Measurements from ENCODE around the gene PRKACA. TPM values are rescaled to one million over a fixed set of nuclear protein-coding genes. Genes with fewer than 3 reads are reported as not detected.
"Not testable (repeated sequence)": the region's sequence is repeated elsewhere in the genome, so short reads cannot be mapped to it uniquely, and the experiment has no call there.

The PRKACA gene
- total RNA-seq, 4 donors from 2014 or later = 45.9 to 53.7 (median 49.2) TPM

DNA sequence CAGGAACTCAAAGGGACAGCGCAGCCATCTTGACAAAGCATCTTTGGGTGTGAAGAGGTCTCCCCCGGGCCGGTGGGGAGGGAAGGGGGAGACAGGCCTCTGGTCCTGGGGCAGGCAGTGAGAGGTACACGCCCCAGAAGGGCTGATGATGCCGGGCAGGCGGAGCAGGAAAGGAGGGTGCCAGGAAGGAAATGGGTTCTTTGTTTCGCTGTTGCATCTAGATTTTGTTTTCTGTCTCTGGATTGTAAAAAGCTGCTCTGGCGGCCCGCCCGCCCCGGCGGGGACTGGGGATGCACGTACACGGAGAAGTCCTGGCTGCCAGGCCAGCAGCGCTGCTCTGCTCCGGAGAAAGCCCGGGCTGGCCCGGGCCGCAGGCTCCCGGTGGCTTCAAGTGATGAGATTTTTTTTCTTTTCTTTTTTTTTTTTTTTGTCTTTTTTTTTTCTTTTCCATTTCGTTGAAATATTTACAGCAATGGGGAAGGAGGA lies 32.0 kb upstream of the PRKACA start:
- 0 to 2% methylated on average over 21 of the region's 21 CpGs for WGBS, 2 donors
- DNase-seq (ENCODE audit: low spot score in 2 of 2) = peak; percentile 70 to 94
- intact Hi-C loops (cut with DNase I; ENCODE audit: low total_unique reads) = no loop called here
- TF ChIP-seq, protein P1, sequence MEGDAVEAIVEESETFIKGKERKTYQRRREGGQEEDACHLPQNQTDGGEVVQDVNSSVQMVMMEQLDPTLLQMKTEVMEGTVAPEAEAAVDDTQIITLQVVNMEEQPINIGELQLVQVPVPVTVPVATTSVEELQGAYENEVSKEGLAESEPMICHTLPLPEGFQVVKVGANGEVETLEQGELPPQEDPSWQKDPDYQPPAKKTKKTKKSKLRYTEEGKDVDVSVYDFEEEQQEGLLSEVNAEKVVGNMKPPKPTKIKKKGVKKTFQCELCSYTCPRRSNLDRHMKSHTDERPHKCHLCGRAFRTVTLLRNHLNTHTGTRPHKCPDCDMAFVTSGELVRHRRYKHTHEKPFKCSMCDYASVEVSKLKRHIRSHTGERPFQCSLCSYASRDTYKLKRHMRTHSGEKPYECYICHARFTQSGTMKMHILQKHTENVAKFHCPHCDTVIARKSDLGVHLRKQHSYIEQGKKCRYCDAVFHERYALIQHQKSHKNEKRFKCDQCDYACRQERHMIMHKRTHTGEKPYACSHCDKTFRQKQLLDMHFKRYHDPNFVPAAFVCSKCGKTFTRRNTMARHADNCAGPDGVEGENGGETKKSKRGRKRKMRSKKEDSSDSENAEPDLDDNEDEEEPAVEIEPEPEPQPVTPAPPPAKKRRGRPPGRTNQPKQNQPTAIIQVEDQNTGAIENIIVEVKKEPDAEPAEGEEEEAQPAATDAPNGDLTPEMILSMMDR (IDR thresholded peaks at IDR 0.05) = no peak
- no peak for TF ChIP-seq POLR2A (IDR thresholded peaks at IDR 0.05)
- no peak overlapping the region for H3K4me3 ChIP-seq (ENCODE audit: low read depth, poor library complexity, severe bottlenecking)

DNA sequence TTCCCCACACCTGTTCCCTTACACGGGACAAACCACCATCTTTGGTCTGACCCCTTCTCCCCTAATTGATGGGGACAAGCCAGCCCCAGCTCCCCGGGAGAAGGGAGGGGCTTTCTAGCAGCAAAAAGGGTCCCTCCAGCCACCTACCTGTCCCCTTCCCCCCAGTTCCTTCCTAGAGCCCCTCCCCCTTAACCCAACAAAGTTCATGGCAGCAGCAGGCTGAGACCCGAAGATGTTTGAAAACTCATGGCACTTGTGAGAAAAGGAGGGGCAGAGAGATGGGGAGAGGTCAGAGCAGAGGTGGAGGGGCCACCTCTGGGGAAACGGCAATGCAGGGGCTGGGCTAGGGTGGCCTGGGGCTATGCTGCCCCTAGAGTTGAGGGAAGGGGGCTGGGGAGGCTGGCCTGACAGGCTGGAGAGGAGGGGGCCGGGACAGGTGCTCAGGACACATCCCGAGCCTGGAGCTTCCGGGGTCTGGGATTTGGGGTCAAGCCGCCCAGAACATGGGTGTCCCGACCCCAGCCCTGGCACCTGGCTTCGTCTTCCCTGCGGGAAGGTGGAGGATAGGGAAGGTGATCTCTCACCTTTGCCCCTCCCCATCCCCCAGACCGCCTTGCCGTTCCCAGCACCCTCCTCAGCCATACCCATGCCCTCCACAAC lies 31.3 kb upstream of the PRKACA start:
- no peak for DNase-seq (ENCODE audit: low spot score in 2 of 2)
- no peak overlapping the region for H3K4me3 ChIP-seq (ENCODE audit: low read depth, poor library complexity, severe bottlenecking)
- WGBS, 2 donors = 61 to 66% methylated on average over 10 to 13 of the region's 13 CpGs
- intact Hi-C loops (cut with DNase I; ENCODE audit: low total_unique reads) = no loop called here
- no peak for TF ChIP-seq POLR2A (IDR thresholded peaks at IDR 0.05)
- TF ChIP-seq, protein P1 (IDR thresholded peaks at IDR 0.05) = no peak

DNA sequence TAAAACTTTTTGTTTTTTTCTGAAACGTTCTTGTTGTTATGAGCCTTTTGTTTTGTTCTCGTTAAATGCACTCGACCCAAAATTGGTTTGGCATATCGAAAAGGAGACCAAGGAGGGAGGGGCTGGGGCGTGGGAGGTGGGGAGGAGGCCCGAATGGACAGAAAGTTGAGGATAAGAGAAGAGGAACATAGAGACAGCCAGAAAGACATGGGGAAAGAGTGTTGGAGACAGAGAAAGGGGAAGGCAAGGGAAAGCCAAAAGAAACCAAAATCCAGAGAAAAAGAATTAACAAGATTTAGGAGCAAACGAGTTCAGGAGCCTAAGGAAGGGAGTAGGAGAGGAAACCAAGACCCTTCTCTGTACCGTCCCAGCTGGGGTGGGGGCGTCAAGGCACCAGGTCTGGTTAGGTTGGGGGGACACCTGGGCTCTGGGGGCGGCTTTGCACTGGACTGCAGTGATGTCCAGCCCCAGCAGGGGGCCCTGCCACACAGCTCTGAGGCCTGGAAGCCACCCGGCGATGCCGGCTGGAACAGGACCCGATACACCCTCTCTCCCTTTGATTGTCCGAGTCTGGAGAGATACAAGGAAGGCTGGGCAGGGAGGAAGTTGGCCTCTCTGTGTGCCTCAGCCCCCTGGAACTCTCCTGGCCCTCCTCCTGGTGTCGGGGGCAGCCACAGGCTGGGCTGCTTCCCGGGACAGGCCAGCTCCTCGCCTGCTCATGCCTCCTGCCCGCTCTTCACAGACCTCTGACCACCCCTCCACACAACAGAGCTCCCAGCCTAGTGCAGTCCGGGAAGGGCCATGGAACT lies 30.4 kb upstream of the PRKACA start:
- intact Hi-C loops (cut with DNase I; ENCODE audit: low total_unique reads) = no loop called here
- peak; percentile 35 to 93 for DNase-seq (ENCODE audit: low spot score in 2 of 2)
- 36 to 49% methylated on average over 19 to 20 of the region's 20 CpGs for WGBS, 2 donors
- no peak overlapping the region for H3K4me3 ChIP-seq (ENCODE audit: low read depth, poor library complexity, severe bottlenecking)
- TF ChIP-seq POLR2A (IDR thresholded peaks at IDR 0.05) = no peak
- TF ChIP-seq, protein P1 (IDR thresholded peaks at IDR 0.05) = peak in 1 of 3 donors; percentile 48

DNA sequence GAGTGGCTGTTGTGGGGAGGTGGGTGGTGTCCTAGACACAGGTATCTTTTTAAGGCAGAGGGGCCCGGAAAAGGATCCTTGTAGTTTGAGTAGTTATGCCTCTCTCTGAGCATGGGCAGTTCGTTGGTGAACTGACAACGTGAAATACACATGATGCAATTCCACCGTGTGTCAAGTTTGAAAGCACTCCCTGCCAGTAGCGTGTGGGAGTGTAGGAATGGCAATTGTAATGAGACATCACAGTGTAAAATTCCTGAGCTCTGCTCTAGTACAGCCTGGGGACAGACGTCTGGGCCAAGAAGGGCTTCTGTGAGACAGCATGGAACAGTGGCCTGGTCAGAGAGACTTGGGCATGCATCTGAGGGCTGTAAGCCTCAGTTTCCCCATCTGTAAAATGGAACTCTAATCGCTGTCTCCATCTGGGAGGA lies 29.2 kb upstream of the PRKACA start:
- no peak overlapping the region for H3K4me3 ChIP-seq (ENCODE audit: low read depth, poor library complexity, severe bottlenecking)
- WGBS, 2 donors = 46 to 56% methylated on average over 7 of the region's 7 CpGs
- no peak for DNase-seq (ENCODE audit: low spot score in 2 of 2)
- intact Hi-C loops (cut with DNase I; ENCODE audit: low total_unique reads) = no loop called here
- TF ChIP-seq POLR2A (IDR thresholded peaks at IDR 0.05) = no peak
- TF ChIP-seq, protein P1 (IDR thresholded peaks at IDR 0.05) = no peak

DNA sequence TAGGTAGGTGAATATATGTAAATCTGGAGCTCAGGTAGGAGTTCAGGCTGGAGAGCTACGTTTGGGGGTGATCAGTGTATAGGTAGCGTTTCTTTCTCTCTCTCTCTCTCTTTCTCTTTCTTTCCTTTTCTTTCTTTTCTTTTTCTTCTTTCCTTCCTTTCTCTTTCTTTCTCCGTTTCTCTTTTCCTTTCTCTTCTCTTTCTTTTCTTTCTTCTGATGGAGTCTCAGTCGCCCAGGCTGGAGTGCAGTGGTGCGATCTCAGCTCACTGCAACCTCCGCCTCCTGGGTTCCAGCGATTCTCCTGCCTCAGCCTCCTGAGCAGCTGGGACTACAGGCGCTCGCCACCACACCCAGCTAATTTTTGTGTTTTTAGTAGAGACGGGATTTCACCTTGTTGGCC lies 28.6 kb upstream of the PRKACA start:
- DNase-seq (ENCODE audit: low spot score in 2 of 2); intact Hi-C loops (cut with DNase I; ENCODE audit: low total_unique reads); H3K4me3 ChIP-seq (ENCODE audit: low read depth, poor library complexity, severe bottlenecking): not testable (repeated sequence)
- WGBS, 2 donors = 92 to 93% methylated on average over 10 of the region's 10 CpGs

DNA sequence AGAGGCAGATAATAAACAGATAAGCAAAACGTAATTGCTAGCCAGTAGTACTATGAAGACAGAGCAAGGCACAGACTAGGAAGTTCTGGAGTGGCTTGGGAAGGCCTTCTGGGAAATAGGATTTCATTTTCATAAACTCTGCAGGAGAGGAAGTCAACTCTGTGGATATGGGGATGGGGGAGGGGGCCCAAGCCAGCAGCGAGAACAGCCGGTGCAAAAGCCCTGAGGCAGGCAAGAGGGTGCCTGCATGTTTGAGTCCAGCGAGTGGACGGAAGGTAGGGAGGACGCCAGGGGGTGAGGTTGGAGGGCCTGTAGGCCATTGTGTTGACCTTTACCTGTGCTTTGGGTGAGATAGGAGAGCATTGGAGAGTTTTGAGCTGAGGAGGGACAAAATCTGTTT lies 27.8 kb upstream of the PRKACA start:
- intact Hi-C loops (cut with DNase I; ENCODE audit: low total_unique reads) = no loop called here
- H3K4me3 ChIP-seq (ENCODE audit: low read depth, poor library complexity, severe bottlenecking) = no peak overlapping the region
- WGBS, 2 donors = 86 to 90% methylated on average over 6 of the region's 6 CpGs
- no peak for TF ChIP-seq POLR2A (IDR thresholded peaks at IDR 0.05)
- TF ChIP-seq, protein P1 (IDR thresholded peaks at IDR 0.05) = no peak
- no peak for DNase-seq (ENCODE audit: low spot score in 2 of 2)
